Iris pigment epithelial cell (primary cell): ENCODE measurements around the gene IQCN.
"Not testable (repeated sequence)": the region's sequence is repeated elsewhere in the genome, so short reads cannot be mapped to it uniquely, and the experiment has no call there.

Experiments
- DNase-seq: peaks from one replicate; pipeline ENCODE4 v3.0.0-alpha.2; 2011; ENCODE audit warnings: low read depth

IQCN gene

DNA sequence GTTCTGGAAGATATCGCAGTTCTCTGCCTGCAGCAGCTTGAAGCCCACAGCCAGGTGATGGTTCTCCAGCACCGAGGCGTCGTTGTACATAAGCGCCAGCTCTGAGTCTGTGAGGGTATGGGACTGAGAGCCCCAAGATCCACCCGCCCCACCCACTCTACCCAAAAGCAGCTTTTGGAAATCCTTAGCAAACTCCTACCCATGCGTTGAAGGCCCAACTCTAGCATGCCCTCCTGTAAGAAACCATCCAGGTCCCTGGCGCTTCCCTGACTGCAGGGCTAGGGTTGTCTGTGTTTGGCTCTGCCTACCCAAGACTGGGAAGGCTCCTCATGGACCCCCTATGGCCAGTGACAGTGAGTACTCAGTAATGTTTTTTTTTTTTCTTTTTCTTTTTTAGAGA, 57.5 kb downstream of the IQCN start:
- no peak for DNase-seq

DNA sequence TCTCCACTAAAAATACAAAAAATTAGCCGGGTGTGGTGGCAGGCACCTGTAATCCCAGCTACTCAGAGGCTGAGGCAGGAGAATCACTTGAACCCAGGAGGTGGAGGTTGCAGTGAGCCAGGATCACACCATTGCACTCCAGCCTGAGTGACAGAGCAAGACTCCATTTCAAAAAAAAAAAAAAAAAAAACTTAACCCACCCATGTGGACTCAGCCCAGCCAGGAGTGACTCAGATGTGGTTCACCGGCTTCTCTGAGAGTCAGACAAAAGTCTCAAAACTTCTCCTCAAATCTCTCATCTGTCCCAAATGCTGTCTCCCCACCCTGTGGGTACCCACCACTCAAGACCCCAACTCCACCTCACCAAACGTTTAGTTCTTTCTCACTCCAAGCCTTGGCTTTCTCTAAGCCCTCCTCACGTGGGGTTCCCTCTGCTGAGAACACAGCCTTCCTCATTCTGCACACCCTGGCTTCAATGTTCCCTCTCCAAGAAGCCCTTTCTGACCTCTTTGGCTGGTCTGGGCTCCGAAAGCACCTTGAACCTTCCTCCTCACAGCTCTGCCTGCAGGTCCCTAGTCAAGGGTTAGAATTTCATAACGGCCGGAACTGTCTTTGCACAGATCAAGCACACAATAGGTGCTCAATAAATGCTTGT, 59.3 kb downstream of the IQCN start:
- DNase-seq = peak; percentile 64

DNA sequence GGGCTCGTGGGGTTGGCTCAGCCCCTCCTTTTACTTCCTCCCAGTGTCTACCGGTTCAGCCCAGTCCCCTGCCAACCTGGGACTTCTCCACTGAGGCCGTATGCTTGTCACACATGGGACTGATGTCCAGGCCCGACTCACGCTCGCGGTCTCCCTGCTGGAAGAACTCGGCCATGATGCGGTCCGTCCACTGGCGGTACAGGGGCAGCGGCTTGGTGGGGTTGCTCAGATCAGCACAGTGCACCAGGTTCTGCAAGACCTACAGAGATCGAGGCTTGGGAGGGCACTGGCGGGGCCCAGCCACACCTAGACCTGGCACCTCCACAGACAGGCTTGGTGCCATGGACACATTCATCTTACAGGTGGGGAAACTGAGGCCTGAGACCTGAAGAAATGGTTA, 62.6 kb downstream of the IQCN start:
- DNase-seq = no peak

DNA sequence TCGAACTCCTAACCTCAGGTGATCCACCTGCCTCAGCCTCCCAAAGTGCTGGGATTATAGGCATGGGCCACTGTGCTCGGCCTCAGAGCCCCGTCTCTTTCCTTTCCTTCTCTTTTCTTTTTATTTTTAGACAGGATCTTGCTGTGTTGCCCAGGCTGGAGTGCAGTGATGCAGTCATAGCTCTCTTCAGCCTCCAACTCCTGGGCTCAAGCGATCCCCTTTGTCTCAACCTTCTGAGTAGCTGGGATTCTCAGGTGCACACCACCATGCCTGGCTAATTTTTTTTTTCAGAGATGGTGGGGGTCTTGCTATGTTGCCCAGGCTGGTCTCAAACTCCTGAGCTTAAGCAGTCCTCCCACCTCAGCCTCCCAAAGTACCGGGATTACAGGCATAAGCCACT, 64.3 kb downstream of the IQCN start:
- not testable (repeated sequence) for DNase-seq

DNA sequence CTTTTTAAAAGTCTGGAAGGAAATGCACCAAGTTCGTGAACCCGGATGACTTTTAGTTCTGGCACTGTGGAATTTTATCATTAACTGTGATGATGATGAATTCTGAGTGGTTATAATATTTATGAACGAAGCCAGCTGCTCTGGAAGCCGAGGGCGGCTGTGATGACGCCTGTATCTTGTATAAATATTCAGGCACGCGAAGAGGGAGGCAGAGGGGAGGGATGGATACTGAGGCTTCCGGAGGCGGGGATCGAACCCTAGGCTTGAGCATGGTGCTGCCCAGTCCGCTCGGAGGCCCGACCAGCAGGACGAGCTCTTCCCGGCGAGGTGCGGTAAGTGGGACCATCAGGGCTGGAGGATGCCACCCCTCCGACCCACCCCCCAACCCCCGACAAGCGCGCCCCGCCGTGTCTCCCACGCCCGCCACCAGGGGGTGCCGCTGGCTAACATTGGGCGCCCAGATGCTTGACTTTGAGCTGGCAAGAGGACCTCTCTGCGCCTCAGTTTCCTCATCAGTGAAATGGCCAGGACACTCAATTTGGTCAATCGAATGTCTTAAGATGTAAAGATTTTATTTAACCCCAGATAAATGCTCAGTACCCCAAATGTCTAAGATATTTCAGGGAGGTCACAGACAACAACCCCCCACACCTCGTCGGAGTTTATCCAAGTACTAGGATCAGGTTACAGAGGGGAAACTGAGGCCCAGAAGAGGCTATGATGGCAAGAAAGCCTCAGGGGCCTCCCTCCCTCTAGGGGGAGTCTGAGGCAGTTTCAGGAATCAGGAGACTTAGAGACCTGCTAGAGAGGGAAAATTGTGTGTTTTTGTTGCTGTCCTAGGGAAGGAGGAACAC, 65.9 kb downstream of the IQCN start:
- DNase-seq = peak; percentile 70
